ENCODE data around the gene FOXO3. TPM values are rescaled to one million over a fixed set of nuclear protein-coding genes. Genes with fewer than 3 reads are reported as not detected.

FOXO3 gene
- total and polyA plus RNA-seq, 7 donors, result 20.6 to 160 (median 76.5) TPM

DNA sequence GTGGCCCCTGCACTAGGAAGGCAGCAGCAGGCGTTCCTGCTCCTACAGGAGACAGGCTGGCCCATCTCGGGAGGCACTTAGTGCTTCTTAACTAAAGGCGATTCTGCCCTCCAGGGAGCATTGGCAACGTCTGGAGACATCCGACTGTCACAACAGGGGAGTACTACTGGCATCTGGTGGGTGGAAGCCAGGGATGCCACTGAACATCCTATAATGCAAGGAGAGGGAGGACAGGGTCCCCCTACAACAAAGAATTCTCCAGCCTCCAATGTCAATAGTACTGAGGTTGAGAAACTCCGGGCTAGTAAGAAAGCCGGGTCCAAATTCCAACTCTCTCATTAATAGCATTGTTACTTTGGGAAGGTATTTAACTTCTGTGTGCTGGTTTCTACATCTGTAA lies 168.1 kb downstream of the FOXO3 start:
- Histone ChIP-seq H3K36me3 (ENCODE audit: insufficient read depth in 1 of 2, low read depth in 1 of 2) (no peaks in the 10 kb centered on the region), H3K4me3 (no peak overlapping the region), H3K27me3 (ENCODE audit: insufficient read depth in 3 of 3, low read length in 2 of 3) (no peaks in the 10 kb centered on the region), H3K4me1 (peaks cover 10% of the 10 kb centered on the region), H3K9me3 (no peaks in the 10 kb centered on the region), H3K27ac (no peak overlapping the region)
- 78 to 90% (median 87%) methylated on average over 7 of the region's 7 CpGs for WGBS, 3 donors
- intact Hi-C loops (cut with DNase I), result no loop called here
- TF ChIP-seq, protein P1, sequence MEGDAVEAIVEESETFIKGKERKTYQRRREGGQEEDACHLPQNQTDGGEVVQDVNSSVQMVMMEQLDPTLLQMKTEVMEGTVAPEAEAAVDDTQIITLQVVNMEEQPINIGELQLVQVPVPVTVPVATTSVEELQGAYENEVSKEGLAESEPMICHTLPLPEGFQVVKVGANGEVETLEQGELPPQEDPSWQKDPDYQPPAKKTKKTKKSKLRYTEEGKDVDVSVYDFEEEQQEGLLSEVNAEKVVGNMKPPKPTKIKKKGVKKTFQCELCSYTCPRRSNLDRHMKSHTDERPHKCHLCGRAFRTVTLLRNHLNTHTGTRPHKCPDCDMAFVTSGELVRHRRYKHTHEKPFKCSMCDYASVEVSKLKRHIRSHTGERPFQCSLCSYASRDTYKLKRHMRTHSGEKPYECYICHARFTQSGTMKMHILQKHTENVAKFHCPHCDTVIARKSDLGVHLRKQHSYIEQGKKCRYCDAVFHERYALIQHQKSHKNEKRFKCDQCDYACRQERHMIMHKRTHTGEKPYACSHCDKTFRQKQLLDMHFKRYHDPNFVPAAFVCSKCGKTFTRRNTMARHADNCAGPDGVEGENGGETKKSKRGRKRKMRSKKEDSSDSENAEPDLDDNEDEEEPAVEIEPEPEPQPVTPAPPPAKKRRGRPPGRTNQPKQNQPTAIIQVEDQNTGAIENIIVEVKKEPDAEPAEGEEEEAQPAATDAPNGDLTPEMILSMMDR (IDR thresholded peaks at IDR 0.05), result no peak
- DNase-seq, result no peak
- ATAC-seq, result no peak

DNA sequence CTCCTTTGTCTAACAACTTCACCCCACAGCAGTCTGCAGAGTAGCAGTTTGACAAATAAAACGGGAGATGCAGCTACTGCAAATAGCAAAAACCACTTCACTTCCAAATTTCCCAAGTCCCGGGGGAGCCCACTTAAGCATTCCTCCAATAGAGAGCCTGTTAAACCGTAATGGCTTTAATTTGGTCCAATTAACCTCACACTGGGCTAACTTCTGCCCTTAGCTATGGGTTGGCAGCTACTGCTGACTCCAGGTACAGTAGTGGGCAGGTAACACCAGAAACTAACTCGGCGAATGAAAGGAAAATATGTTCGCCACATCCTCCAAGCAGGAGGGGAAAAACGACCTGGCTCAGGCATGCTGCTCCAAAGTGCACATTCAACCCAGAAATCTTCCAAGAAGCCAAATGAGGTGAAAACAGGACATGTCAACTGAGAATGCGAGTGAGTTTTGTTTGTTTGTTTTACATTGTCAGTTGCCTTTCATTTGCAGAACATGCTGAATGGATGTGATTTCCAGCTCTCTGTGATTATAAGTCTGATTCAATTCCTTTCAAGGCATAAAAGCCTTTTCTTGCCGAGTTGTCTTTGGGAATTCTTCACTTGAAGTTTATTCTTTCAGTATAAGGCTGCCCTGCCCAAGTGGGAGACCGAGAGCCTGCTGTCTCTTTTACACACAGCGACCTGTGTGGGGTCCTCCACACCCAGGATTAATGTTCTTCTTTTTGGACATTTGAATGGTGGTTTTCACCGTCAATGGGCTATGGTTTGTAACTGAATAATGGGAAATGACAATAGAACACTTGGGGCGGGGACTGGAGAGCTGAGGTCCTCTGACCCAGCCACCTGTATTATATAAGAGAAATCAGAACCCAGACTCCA lies 170.2 kb downstream of the FOXO3 start:
- Histone ChIP-seq H3K27me3 (ENCODE audit: insufficient read depth in 3 of 3, low read length in 2 of 3) (no peaks in the 10 kb centered on the region), H3K27ac (no peak overlapping the region), H3K4me3 (no peak overlapping the region), H3K9me3 (no peaks in the 10 kb centered on the region), H3K36me3 (ENCODE audit: insufficient read depth in 1 of 2, low read depth in 1 of 2) (no peaks in the 10 kb centered on the region), H3K4me1 (peaks cover 10% of the 10 kb centered on the region)
- intact Hi-C loops (cut with DNase I), result loop anchor here in 1 of 2 donors (5.0 kb wide), 1 partner anchor 39 kb away; no protein-coding TSS in a partner anchor
- TF ChIP-seq, protein P1 (IDR thresholded peaks at IDR 0.05), result no peak
- DNase-seq, result no peak
- ATAC-seq, result no peak
- 65 to 71% (median 67%) methylated on average over 13 of the region's 13 CpGs for whole genome bisulfite sequencing, 3 donors

DNA sequence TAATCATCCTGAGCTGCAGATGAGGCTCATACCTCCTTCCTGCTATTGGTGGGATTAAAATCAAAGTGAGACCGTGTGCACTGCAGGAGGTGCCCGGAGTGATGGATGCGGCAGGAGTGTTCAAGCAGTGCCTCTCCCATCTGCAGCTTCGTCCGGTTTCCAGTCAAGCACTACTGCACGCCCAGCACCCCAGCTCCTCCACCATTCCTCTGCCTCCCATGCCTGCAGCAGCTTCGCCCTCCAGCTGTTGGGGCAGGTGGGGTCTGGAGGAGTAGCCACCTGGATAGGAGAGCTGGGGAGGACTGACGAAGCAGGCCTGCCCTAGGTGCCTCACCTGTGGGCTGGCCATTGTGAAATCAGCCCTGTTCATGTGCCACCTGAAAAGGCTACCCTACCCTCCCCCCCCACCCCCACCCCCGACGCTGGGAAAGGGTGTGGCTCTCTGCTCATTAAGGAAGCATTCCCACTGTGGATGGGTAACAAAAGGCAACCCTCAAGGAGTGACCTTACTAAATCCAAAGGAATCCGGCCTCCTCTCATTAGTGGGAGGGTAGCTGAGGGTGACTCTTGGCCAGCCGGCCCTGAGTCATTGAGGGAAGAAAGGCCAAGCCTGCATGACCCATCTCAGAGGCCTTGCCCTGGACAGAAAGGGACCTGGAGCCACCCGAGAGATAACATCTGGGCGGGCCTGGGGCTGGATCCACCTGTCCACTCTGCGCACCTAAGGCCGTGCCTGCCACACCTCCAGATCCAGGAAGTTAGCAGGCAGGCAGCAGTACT lies 171.6 kb downstream of the FOXO3 start:
- ATAC-seq (peak in 2 of 4 donors; percentile 36 to 57), DNase-seq (no peak)
- 85 to 90% (median 89%) methylated on average over 16 of the region's 16 CpGs for WGBS, 3 donors
- Histone ChIP-seq H3K9me3 (no peaks in the 10 kb centered on the region), H3K4me3 (no peak overlapping the region), H3K4me1 (peaks cover 14% of the 10 kb centered on the region), H3K36me3 (ENCODE audit: insufficient read depth in 1 of 2, low read depth in 1 of 2) (no peaks in the 10 kb centered on the region), H3K27ac (no peak overlapping the region), H3K27me3 (ENCODE audit: insufficient read depth in 3 of 3, low read length in 2 of 3) (no peaks in the 10 kb centered on the region)
- intact Hi-C loops (cut with DNase I), result loop anchor here in 1 of 2 donors (5.0 kb wide), 1 partner anchor 40 kb away; no protein-coding TSS in a partner anchor
- TF ChIP-seq, protein P1 (IDR thresholded peaks at IDR 0.05), result no peak

DNA sequence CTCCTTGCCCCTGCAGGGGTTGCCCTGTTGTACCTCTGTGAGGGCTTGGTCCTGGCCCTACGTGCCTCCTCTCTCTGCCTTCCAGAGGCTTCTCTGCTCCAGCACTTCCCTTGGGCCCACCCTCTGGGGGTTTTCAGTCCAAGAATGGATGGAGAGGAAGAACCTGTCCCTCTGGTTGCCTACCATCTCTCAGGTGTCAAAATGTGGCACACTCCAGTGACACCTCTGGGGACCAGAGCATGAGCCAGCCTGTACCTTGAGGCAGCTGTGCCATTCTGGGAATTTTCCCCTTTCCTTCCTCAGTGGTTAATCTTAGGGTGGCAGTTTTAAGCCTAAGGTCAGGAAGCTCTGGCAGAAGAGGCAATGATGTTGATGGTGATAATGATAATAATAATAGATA lies 172.3 kb downstream of the FOXO3 start:
- WGBS, 3 donors, result 80 to 100% (median 94%) methylated on average over 1 of the region's 1 CpG
- H3K4me1 ChIP-seq, result peaks cover 14% of the 10 kb centered on the region
- H3K27me3 ChIP-seq (ENCODE audit: insufficient read depth in 3 of 3, low read length in 2 of 3), result no peaks in the 10 kb centered on the region
- ATAC-seq (no peak), DNase-seq (no peak)
- intact Hi-C loops (cut with DNase I), result loop anchor here in 1 of 2 donors (5.0 kb wide), 1 partner anchor 41 kb away; no protein-coding TSS in a partner anchor
- no peak overlapping the region for H3K4me3 ChIP-seq
- H3K27ac ChIP-seq, result no peak overlapping the region
- TF ChIP-seq, protein P1 (IDR thresholded peaks at IDR 0.05), result no peak
- no peaks in the 10 kb centered on the region for H3K9me3 ChIP-seq
- H3K36me3 ChIP-seq (ENCODE audit: insufficient read depth in 1 of 2, low read depth in 1 of 2), result no peaks in the 10 kb centered on the region

All from psoas muscle (tissue), 8 donors.